HepG2 (cell line): Measurements from ENCODE around the gene MYL6. TPM values are rescaled to one million over a fixed set of nuclear protein-coding genes. Genes with fewer than 3 reads are reported as not detected.

Experiments used
- ARHGAP35 ChIP-seq: sonication (generic); formaldehyde crosslinking; IDR thresholded peaks from 2 replicates; pipeline ENCODE4 v1.9.0; 2022; ENCODE audit warnings: mild to moderate bottlenecking, inconsistent platforms, moderate library complexity, missing genetic modification reagents, borderline replicate concordance
- ASH2L ChIP-seq: fragments of 300-600, 200-600 bp; sonication (generic); IDR thresholded peaks from 2 replicates; pipeline ENCODE4 v1.7.0; 2017; ENCODE audit warnings: low read depth, mild to moderate bottlenecking, moderate library complexity, mixed read lengths, low read length; ENCODE audit not compliant: insufficient read length
- DBP ChIP-seq: sonication (generic); formaldehyde crosslinking; IDR thresholded peaks from 2 replicates; pipeline ENCODE4 v1.4.0; 2020; ENCODE audit warnings: missing genetic modification reagents; ENCODE audit errors: not compliant biosample characterization
- ELK4 ChIP-seq: sonication (generic); formaldehyde crosslinking; IDR thresholded peaks from 2 replicates; pipeline ENCODE4 v1.9.0; 2021; ENCODE audit warnings: missing genetic modification reagents, borderline replicate concordance
- GATAD1 ChIP-seq: IDR thresholded peaks from 2 replicates; pipeline ENCODE4 v1.6.1; 2016; ENCODE audit warnings: missing genetic modification reagents, missing compliant biosample characterization
- HMG20B ChIP-seq: conservative IDR thresholded peaks from 2 replicates; pipeline ENCODE4 v1.6.1; 2016; ENCODE audit warnings: missing genetic modification reagents, missing compliant biosample characterization
- HOXD1 ChIP-seq: sonication (generic); formaldehyde crosslinking; IDR thresholded peaks from 2 replicates; pipeline ENCODE4 v1.5.0; 2020; ENCODE audit warnings: missing genetic modification reagents
- JDP2 ChIP-seq: sonication (generic); formaldehyde crosslinking; IDR thresholded peaks from 2 replicates; pipeline ENCODE4 v1.8.1; 2022; ENCODE audit warnings: missing genetic modification reagents, borderline replicate concordance
- KDM5A ChIP-seq: fragments of 200-600 bp; sonication (generic); IDR thresholded peaks from 2 replicates; pipeline ENCODE4 v1.7.0; 2018; ENCODE audit warnings: antibody characterized with exemption, mild to moderate bottlenecking, low read length, borderline replicate concordance
- WIZ ChIP-seq: sonication (generic); formaldehyde crosslinking; IDR thresholded peaks from 2 replicates; pipeline ENCODE4 v1.5.1; 2020; ENCODE audit warnings: mild to moderate bottlenecking, missing genetic modification reagents
- ZMAT3 ChIP-seq: sonication (generic); formaldehyde crosslinking; conservative IDR thresholded peaks from 2 replicates; pipeline ENCODE4 v1.7.0; 2021; ENCODE audit warnings: missing genetic modification reagents
- ZNF292 ChIP-seq: sonication (generic); formaldehyde crosslinking; IDR thresholded peaks from 2 replicates; pipeline ENCODE4 v1.8.1; 2022; ENCODE audit warnings: mild to moderate bottlenecking, low read depth, missing genetic modification reagents, borderline replicate concordance
- ZNF34 ChIP-seq: sonication (generic); formaldehyde crosslinking; IDR thresholded peaks from 2 replicates; pipeline ENCODE4 v1.4.0; 2020; ENCODE audit warnings: mild to moderate bottlenecking, missing genetic modification reagents, borderline replicate concordance
- ZNF430 ChIP-seq: sonication (generic); formaldehyde crosslinking; IDR thresholded peaks from 2 replicates; pipeline ENCODE4 v1.9.0; 2021; ENCODE audit warnings: mild to moderate bottlenecking, missing genetic modification reagents
- ZNF777 ChIP-seq: sonication (generic); formaldehyde crosslinking; IDR thresholded peaks from 2 replicates; pipeline ENCODE4 v1.4.0; 2020; ENCODE audit warnings: missing genetic modification reagents
- ZSCAN22 ChIP-seq: sonication (generic); formaldehyde crosslinking; IDR thresholded peaks from 2 replicates; pipeline ENCODE4 v1.4.0; 2020; ENCODE audit warnings: mild to moderate bottlenecking, missing genetic modification reagents
- polyA plus RNA-seq, 8 experiments: library from polyadenylated mRNA; depleted of rRNA in 3 of 8; stranded (reverse) in 7 of 8; unstranded in 1 of 8; fragments of >200 nt; fragmentation: Illumina TruSeq in 4 of 8; extraction: Trizol in 4 of 8; gene quantifications; 2 replicates each; pipeline versions ENCODE4 v1.2.1 to v1.2.3, GENCODE V29; 2011 to 2016; ENCODE audit warnings: low read depth in 4 of 8, missing spikeins in 1 of 8, mixed read lengths in 1 of 8; ENCODE audit not compliant: insufficient read depth in 1 of 8
- total RNA-seq, 5 experiments: library from RNA; depleted of rRNA; stranded (reverse); fragments of >200 nt; fragmentation: Illumina TruSeq; extraction: Trizol; gene quantifications; 2 replicates each; pipeline ENCODE4 v1.2.3, GENCODE V29; 2016; ENCODE audit warnings: low read depth in 1 of 5
- TF ChIP-seq, protein P1 (sequence below): sonication (generic); formaldehyde crosslinking; IDR thresholded peaks from 2 replicates; pipeline ENCODE4 v1.4.0; 2020; ENCODE audit warnings: mild to moderate bottlenecking, missing genetic modification reagents
- TF ChIP-seq, protein P2 (sequence below): sonication (generic); formaldehyde crosslinking; conservative IDR thresholded peaks from 2 replicates; pipeline ENCODE4 v1.4.0; 2020; ENCODE audit warnings: missing genetic modification reagents

MYL6 gene
- total and polyA plus RNA-seq, 2 of the 13 experiments (the other 11 are each of a cell fraction or from before 2014, with no cell fraction given): 1,127 to 1,192 TPM

DNA sequence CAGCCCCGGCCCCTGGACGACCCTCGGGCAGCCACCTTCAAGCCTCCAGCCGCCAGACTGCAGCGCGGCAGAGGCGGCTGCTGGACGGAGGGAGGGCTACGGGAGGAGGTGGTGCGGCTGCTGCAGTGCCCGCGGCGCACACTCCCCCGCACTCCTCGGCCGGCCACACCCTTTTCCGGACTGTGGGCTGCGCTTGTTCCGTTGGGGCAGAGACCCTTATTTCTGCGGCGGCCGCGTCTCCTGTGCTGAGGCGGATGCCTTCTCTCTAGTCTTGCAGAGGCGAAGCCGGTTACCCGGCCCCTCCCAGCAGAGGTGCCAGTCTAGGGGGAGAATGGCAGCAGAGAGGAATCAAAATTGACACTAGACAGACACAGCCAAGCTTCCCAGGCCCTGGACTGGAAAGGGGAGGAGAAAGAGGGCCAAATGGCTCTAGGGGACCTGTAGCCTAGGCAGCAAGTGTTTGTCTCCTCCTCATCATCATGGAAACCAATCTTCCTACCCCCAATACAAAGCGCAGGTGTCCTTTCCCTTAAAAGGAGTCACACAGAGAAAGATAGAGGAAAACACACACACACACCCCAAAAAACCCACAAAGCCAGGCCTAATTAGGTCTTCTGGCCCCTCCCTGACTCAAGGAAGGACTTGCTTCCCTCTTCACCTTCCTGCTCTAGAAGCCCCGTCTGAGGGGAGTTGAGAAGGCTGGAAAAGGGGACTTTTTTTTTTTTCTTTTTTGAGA is 28.8 kb upstream of the MYL6 start (continued):
- TF ChIP-seq, protein P1, sequence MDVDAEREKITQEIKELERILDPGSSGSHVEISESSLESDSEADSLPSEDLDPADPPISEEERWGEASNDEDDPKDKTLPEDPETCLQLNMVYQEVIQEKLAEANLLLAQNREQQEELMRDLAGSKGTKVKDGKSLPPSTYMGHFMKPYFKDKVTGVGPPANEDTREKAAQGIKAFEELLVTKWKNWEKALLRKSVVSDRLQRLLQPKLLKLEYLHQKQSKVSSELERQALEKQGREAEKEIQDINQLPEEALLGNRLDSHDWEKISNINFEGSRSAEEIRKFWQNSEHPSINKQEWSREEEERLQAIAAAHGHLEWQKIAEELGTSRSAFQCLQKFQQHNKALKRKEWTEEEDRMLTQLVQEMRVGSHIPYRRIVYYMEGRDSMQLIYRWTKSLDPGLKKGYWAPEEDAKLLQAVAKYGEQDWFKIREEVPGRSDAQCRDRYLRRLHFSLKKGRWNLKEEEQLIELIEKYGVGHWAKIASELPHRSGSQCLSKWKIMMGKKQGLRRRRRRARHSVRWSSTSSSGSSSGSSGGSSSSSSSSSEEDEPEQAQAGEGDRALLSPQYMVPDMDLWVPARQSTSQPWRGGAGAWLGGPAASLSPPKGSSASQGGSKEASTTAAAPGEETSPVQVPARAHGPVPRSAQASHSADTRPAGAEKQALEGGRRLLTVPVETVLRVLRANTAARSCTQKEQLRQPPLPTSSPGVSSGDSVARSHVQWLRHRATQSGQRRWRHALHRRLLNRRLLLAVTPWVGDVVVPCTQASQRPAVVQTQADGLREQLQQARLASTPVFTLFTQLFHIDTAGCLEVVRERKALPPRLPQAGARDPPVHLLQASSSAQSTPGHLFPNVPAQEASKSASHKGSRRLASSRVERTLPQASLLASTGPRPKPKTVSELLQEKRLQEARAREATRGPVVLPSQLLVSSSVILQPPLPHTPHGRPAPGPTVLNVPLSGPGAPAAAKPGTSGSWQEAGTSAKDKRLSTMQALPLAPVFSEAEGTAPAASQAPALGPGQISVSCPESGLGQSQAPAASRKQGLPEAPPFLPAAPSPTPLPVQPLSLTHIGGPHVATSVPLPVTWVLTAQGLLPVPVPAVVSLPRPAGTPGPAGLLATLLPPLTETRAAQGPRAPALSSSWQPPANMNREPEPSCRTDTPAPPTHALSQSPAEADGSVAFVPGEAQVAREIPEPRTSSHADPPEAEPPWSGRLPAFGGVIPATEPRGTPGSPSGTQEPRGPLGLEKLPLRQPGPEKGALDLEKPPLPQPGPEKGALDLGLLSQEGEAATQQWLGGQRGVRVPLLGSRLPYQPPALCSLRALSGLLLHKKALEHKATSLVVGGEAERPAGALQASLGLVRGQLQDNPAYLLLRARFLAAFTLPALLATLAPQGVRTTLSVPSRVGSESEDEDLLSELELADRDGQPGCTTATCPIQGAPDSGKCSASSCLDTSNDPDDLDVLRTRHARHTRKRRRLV (CRISPR knock-in tag): no peak
- TF ChIP-seq JDP2 (CRISPR knock-in tag) (no peak), ZNF777 (CRISPR knock-in tag) (no peak), HMG20B (CRISPR knock-in tag) (no peak), GATAD1 (CRISPR knock-in tag) (no peak), DBP (CRISPR knock-in tag) (no peak), ASH2L (no peak), WIZ (CRISPR knock-in tag) (0 out of 2 replicates have a peak, but pooled peaks have one; percentile 39), ZNF292 (CRISPR knock-in tag) (peak; percentile 34; the same call in 1 of the 2 replicates), ZNF34 (CRISPR knock-in tag) (no peak), ARHGAP35 (CRISPR knock-in tag) (no peak), HOXD1 (CRISPR knock-in tag) (no peak), KDM5A (no peak), ELK4 (CRISPR knock-in tag) (no peak), ZNF430 (CRISPR knock-in tag) (no peak), ZSCAN22 (CRISPR knock-in tag) (no peak), ZMAT3 (no peak)
- TF ChIP-seq, protein P2, sequence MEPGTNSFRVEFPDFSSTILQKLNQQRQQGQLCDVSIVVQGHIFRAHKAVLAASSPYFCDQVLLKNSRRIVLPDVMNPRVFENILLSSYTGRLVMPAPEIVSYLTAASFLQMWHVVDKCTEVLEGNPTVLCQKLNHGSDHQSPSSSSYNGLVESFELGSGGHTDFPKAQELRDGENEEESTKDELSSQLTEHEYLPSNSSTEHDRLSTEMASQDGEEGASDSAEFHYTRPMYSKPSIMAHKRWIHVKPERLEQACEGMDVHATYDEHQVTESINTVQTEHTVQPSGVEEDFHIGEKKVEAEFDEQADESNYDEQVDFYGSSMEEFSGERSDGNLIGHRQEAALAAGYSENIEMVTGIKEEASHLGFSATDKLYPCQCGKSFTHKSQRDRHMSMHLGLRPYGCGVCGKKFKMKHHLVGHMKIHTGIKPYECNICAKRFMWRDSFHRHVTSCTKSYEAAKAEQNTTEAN (CRISPR knock-in tag): no peak
